Activated CD8-positive, alpha-beta memory T cell treated with anti-CD3 and anti-CD28 coated beads, Interleukin-2, amount 50 U/mL, for 48 hours (primary cell): ENCODE results near the gene CCDC51.
"Not testable (repeated sequence)": the region's sequence is repeated elsewhere in the genome, so short reads cannot be mapped to it uniquely, and the experiment has no call there.

Source experiments
- DNase-seq: peaks from one replicate; pipeline ENCODE4 v3.0.0-alpha.2; 2020

The CCDC51 gene

DNA sequence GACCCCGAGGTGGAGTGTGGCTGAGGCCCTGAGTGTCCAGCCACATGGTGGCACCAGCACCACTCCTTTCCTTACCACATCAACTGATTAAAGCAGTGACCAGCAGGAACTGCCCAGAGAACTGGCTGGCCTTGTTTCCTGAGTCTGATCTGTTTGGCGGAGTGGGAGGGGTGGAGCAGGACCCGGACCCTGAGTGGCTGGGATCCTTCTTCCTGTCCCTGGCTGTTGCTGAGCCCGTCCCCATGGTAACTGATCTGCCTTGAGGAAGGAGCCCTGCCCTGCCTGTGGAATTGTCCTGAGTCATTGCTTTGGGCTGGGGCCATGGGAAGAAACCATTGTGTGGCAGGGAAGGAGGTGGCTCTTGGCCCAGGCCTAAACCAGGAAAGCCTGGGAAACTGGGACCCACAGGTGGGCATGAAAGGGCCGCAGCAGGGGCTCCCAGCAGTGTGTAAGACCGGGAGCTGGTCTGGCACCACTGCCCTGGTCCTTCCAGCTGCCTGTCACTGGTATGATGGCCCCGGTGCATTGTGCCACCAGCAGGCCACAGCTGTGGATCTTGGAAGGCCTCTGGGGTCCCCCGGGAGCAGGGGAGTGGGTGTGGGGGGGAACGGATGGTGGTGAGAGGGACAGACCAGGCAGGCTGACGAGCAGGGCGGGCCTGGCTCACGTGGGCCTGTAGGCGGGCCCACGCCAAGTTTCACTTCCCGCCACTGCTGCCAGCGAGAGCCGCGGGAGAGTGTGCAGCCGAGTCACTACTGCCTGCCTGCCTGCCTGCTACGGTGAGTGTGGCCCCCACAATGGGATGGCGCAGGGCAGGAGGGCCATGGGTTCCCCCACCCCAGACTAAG is 25.8 kb upstream of the CCDC51 start:
- peak; percentile 89 for DNase-seq

DNA sequence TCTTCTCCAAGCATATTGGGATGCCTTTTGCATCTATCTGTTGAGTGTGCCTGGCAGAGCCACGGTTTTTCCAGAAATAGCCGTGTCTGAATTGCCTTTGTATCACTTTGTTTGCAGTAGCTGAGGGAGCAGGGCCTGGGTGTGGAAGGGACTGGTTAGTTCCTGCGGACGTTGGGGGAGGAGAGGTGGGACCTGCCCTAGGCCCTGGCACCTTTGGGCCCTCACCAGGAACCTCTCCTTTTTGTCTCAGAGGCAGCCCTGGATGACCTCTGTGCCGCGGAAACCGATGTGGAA is 25.3 kb upstream of the CCDC51 start:
- no peak for DNase-seq

DNA sequence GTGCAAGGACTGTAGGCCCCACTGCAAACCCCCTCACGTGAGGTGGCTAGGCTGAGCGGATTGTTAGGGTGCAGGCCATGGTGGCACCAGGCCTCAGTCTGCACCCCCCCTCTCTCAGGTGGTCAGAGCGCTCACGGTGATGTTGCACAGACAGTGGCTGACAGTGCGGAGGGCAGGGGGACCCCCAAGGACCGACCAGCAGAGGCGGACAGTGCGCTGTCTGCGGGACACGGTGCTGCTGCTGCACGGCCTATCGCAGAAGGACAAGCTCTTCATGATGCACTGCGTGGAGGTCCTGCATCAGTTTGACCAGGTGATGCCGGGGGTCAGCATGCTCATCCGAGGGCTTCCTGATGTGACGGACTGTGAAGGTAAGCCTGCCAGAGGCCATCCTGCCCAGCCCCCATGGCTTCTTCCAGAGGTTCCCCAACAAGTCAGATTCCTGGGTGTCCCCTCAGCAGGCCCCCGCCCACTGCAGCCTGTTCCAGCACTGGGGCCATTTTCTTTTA is 24.8 kb upstream of the CCDC51 start:
- DNase-seq = no peak

DNA sequence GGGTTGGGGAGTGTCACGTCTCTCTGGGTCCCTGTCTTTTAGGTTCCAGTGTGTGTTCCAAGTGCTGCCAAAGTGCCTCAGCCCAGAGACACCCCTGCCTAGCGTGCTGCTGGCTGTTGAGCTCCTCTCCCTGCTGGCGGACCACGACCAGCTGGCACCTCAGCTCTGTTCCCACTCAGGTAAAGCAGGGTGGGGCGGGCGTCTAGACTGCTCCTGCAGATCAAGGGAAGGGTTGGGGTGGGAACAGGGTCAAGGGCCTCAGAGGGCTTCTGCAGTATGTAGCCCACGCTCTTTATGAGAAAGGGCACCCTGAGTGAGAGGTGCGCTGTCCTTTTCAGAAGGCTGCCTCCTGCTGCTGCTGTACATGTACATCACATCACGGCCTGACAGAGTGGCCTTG is 23.8 kb upstream of the CCDC51 start:
- no peak for DNase-seq

DNA sequence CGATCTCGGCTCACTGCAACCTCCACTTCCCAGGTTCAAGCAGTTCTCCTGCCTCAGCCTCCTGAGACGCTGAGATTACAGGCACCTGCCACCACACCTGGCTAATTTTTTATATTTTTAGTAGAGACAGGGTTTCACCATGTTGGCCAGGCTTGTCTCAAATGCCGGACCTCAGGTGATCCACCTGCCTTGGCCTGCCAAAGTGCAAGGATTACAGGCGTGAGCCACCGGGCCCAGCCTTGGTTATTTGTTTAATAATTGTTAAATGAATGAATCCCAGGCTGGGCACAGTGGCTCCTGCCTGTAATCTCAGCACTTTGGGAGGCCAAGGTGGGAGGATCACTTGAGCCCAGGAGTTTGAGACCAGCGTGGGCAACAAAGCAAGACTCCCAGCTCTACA is 21.8 kb upstream of the CCDC51 start:
- DNase-seq = not testable (repeated sequence)

DNA sequence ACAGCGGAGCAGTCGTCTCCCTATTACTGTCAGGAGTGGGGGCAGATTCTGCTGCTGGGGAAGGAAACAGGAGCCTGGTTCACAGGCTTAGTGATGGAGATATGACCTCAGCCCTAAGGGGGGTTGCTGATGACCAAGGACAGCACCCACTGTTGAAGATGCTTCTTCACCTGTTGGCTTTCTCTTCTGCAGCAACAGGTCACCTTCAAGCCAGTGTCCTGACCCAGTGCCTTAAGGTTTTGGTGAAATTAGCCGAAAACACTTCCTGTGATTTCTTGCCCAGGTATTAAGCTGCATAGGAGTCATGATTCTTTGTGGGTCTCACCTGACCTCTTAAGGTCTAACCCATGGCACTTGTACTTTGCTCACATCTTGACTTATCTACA is 20.6 kb upstream of the CCDC51 start:
- no peak for DNase-seq

DNA sequence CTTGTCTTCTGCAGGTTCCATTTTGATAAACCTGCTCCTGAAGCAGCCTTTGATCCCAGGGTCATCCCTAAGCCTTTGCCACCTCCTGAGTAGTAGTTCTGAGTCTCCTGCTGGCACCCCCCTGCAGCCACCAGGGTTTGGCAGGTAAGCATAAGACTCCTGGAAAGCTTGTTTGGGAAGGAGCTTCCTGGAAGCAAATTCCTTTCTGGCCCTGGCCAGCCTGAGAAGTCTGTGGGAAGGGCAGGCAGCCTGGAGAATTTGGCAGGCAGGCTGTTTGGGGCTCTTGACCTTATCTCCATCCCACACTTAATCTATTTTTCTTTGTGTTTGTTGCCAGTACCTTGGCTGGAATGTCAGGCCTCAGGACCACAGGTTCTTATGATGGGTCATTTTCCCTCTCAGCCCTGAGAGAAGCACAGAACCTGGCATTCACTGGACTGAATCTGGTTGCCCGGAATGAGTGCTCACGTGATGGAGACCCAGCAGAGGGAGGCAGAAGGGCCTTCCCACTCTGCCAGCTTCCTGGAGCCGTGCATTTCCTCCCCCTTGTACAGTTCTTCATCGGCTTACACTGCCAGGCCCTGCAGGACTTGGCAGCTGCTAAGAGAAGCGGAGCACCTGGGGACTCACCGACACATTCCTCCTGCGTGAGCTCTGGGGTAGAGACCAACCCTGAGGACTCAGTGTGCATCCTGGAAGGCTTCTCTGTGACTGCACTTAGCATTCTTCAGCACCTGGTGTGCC is 20.0 kb upstream of the CCDC51 start:
- DNase-seq = no peak

DNA sequence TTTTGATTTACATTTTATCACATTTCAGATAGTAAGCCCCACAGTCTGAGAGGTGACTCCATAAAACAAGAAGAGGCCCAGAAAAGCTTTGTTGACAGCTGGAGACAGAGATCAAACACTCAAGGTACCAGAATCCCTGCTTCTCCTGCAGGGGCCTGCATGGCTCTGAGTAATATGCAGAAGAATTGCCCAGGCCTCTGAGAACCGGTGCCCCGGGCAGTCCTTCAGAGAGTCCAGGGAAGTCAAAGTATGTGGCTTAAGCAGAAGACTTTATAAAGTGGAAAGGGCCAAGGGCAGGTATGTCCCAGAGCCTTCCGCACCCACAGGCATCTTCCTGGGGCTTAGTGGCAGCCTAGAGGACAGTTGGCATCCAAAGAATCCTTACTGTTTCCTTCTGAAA is 19.4 kb upstream of the CCDC51 start:
- DNase-seq = no peak

DNA sequence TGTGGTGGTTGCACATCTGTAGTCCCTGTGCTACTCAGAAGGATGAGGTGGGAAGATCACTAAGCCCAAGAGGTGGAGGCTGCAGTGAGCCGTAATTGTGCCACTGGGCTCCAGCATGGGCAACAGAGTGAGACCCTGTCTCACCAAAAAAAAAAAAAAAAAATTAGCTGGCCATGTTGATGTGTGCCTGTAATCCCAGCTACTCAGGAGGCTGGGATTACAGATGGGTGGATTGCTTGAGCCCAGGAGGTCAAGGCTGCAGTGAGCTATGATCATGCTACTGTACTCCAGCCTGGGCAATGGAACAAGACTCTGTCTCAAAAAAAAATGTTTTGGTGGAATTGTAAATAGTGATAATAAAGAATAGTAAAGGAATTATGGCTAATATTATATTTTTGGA is 16.5 kb upstream of the CCDC51 start:
- no peak for DNase-seq

DNA sequence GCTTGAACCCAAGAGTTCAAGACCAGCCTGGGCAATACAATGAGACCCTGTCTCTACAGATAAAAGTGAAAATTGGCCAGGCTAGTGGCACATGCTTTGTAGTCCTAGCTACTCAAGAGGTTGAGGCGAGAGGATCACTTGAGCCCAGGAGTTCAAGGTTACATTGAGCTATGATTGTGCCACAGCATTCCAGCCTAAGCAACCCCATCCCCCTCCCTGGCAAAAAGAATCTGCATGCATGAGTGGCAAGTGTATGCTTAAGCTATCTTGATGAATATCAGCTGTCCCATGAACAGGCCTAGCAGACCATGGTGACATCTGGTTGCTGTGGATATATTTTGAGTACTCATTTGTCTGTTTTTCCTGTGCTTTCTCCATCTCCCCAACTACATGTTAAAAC is 11.4 kb upstream of the CCDC51 start:
- DNase-seq = no peak

DNA sequence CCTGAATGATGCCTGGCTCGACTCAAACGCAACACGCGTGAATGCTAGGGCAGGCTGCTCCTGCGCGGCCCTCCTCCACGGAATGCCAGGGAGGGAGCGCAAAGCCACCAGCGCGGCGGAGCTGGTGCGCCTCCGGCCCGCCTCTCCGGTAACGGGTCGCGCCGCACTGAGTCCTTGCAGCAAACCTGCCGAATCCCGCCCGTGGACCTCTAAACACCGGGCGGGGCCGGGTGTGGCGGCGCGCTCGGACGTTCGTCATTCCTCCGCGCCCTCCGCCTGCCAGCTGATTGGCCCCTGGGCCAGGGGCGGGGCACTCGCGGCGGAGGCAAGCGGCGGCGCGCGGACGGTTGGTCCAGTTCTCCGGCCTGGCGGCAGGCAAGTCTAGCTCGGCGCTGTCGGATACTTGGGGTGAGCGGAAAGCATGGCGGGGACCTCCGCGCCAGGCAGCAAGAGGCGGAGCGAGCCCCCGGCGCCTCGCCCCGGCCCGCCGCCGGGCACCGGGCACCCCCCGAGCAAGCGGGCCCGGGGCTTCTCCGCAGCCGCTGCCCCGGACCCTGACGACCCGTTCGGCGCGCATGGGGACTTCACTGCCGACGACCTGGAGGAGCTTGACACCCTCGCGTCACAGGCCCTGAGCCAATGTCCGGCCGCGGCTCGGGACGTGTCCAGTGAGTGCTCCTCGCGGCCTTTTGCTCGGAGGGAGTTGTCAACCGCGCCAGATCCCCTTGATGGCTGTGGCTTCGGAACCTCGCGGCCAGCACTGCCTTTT is 6.7 kb upstream of the CCDC51 start, which contains the start of gene ATRIP:
TSS of gene ATRIP (plus strand) at position 313 of the 769 bp plus-strand sequence. CDS start at position 422, 109 bp downstream.
- DNase-seq = peak; percentile 94

DNA sequence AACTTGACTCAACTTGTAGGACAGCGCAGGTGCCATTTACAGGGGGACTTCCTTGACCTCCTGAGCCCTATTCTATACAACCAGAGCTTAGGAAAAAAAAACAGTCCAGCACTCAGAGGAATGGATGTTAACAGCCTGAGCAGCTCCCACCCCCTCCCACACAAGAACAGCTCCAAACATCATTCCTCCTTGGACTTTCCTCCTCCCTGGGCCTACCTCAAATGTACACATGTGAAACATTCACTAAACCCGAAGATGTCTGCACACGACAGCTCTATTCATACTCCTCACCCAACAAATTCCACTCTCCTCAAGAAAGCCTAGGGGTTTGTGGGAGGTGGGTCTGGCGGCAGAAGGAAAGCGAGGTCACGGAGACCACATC is 6.1 kb upstream of the CCDC51 start:
- no peak for DNase-seq

DNA sequence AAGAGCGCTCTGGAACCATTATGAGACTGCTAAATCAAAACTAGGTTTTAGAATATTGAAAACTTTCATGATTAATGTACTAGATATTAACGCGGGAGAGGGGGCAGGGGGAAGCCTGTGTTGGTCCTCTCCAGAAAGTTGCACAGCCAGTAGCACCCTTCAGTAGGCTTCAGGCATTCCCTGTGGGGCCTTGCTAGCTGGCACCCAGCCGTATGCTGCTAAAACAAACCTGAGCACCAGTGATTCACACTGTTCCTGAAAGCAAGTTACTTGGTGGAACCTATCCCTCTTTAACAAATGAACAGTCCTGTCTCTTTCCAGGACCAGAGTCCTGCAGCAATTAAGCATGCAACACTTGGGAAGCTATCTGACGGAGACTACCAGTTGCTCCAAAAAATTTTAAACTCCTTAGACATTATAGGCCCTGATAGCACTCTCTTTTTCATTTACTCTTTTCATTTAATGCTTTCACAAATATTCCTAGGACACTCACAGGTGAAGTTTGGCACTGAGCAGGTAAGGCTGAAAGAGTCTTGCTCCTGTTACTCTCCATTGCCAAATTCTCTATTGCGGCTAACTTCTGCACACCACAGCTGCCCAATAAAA is 5.5 kb upstream of the CCDC51 start:
- no peak for DNase-seq

DNA sequence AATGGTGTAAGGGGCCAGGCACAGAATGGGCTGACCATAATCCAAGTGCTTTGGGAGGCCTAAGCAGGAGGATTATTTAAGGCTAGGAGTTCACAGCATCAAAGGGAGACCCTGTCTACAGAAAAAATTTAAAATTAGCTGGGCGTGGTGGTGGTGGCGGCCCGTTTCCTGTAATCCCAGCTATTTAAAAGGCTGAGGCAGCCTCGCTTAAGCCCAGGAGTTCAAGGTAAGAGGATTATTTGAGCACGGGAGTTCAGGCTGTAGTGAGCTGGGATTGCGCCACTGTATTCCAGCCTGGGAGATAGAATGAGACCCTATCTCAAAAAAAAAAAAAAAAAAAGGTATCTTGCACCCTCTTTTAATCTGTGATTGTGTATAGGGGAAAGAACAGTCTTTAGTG is 2.0 kb upstream of the CCDC51 start:
- no peak for DNase-seq

DNA sequence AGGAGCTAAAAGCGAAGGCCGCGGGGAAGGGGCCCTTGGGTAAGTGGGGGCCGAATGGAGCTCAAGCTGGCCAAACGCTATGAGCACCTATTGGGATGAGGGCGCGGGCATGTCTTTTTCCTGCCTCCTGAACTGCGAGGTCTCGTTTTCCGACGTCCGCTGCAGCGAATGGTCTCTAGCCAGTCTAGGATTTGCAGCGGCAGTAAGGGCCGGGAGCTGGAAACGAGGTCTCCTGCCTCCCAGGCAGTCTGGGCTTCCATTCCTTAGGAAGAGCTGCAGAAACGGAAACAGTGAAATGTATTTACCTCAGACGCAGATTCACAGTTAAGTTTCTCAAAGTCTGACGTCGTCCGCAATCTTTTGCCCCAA is 655 bp upstream of the CCDC51 start:
- DNase-seq = no peak

DNA sequence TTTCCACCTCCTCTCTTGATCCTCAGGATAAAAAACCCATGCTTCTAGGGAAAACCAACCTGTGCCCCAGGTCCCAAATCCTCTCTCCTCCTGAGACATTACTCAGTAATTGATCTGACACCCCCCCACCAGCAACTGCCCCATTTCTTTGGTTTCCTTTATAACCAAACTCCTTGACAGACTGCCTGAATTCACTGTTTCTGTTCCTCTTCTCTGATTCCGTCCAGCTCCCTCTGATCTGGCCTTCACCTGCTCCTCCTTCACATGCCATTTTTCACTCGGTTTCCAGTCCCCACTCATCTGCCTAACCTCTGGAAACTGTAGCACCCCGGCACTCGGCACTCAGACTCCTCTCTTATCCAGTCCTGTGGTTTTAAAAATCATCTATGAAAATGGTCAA is 2.1 kb downstream of the CCDC51 start:
- no peak for DNase-seq

DNA sequence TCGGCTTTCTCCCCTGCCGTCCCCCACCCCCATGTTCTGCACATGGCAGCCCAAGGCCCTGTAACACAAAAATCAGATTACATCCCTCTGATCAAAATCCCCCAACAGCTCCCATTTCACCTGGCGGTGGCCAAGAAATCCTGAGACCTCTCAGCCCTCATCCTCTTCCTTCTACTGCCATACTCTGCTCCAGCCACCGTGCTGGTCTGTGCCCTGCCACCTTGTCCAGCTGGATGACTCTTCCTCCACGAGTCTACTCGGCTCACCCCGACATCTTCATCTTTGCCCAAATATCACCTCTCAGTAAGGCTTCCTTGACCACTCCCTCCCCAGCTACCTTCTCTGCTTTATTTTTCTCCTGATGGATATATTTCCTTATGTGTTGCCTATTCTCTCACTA is 3.1 kb downstream of the CCDC51 start:
- no peak for DNase-seq

DNA sequence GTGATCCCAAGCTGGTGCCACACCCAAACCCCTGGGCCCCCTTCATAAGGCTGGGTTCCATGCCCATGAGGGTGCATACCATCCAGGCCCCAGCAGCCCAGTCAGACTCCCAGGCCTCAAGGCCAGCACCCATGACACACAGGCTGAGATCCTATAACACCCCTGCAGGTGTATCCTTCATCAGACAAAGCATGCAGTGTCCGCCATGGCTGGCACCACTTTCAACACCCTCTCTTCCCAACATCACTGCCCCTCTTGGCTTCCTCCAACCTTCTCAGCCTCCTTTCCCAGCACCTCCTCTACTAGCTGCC is 3.5 kb downstream of the CCDC51 start:
- DNase-seq = no peak

DNA sequence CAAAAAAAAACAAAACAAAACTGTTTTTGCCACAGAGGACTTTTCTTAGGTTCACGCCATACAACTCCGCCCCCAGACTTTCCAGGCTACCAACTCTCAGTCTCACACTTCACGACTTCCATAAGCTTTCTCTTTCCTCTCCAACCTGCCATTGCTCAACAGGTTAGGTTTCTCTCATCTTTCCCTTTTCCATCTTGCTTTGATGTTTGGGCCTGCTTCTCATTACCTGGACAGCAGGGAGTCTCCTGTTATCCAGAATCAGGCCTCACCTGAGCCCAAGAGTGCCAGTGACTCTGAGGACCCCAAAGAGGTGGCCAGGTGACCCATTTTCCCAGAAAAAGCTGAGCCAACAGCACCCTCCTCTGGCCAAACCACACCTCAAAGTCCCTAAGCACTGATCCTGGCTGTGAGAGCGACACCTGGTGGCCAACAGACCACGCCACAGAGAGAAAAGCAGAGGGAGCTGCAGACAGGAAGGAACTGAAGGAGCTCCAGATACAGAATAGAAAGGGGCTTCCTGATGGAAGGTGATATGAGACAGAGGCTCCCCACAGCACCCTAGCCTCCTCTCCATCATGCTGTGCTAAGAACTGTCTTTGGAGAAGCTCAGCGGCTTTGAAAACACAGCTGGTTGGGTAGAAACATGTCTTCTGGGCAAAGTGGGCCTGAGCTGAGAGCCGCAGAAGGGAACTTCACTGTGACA is 4.0 kb downstream of the CCDC51 start:
- peak; percentile 91 for DNase-seq

DNA sequence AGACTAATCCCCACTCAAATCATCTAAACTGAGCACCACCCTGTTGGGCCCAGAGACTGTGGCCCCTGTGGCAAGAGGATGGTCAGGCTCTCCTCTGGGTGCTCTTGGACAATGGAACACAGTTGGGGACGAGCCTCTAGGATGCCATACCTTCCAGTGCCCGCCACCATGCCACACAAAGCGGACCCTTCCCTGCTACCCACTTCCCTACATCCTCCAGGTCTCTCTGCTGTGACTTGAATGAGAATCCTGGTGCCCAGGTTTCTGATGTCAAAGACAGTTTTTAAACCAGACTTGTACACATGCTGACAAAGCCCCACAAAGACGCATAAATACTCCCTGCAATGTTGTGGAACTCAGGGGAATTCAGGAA is 4.7 kb downstream of the CCDC51 start:
- no peak for DNase-seq

DNA sequence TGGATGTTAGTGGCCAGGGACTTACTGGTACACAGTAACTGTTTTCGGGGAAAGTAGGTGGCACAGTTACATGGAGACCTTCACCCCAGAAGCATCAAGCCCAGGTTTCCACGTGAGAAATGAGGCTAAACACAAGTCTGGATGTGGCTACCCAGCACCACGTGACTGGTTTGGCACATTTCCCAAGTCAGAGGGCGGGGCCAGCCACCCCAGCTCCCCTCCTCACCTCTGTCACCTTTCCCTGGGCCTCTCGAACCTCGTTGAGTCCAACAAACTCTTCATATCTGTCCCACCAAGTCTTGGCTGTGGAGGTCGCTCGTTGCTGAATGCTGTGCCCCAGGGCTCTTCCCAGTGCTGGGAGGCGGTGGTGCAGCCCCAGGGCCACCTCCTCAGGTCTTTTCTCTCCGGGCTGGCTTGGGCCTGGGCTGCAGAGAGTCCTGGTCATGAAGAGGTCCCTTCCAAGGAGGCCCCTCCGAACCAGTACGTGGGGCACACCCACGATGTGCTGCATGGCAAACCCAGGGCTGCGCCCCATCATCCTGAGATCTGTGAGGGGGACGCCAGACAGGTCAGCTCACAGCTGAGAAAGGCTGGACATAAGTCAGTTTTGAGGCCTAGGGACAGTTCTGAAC is 5.2 kb downstream of the CCDC51 start:
- no peak for DNase-seq

DNA sequence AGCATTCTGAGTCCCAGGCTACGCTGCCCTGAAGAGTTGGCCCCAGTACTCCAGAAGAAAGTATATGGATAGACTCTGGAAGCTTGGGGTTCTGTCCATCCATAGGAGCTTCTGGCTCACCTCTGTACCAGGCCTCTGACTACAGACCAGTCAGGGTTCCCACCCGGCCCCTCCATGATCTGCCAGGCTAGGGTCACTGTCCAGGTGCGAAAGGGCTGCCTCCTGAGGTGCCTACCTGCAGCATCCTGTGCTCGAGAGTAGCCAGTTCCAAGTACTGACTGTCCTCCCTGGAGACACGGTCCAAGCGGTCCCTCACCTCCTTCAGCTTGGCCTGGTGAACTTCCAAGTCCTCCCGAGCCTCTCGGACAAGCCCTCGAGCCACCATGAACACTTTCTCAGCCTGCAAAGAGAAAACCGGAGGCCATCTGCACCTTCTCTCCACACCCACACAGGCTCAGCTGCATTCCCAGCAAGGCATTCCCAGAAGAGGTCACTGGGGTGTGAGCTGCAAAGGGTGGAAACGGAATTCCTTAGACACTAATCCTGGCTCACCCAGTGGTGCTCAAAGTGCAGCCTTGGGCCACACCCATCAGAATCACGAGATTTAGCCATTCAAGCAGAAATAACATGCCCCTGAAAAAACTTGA is 6.3 kb downstream of the CCDC51 start:
- DNase-seq = no peak
